SK-N-SH treated with all-trans-retinoic acid at 6 μM for 48 hours (cell line): ENCODE measurements around the gene DIAPH1.

Source experiments
- ATAC-seq: fragments of 200-7000 bp; cut with Tn5 transposase; 3 replicates; pipeline ENCODE4 v1.9.1; 2020; ENCODE audit warnings: mild to moderate bottlenecking, moderate library complexity
- ARNTL ChIP-seq: fragments of 450-650 bp; formaldehyde crosslinking; IDR thresholded peaks from 2 replicates; pipeline ENCODE4 v1.5.0; 2020; ENCODE audit warnings: low read depth, mild to moderate bottlenecking, moderate library complexity, borderline replicate concordance
- BACH2 ChIP-seq: fragments of 250-450 bp; sonication (Bioruptor Pico); IDR thresholded peaks from 2 replicates; pipeline ENCODE4 v1.9.0; 2021; ENCODE audit warnings: mild to moderate bottlenecking, borderline replicate concordance
- CREB5 ChIP-seq: fragments of 250-450 bp; sonication (Bioruptor Pico); IDR thresholded peaks from 2 replicates; pipeline ENCODE4 v1.5.1; 2020; ENCODE audit warnings: low read depth, mild to moderate bottlenecking, moderate library complexity
- CSDC2 ChIP-seq: fragments of 250-450 bp; sonication (Bioruptor Pico); IDR thresholded peaks from 2 replicates; pipeline ENCODE4 v1.5.0; 2020; ENCODE audit warnings: mild to moderate bottlenecking, moderate library complexity
- ESRRG ChIP-seq: fragments of 250-450 bp; sonication (Bioruptor Pico); IDR thresholded peaks from 2 replicates; pipeline ENCODE4 v1.6.1; 2021; ENCODE audit warnings: mild to moderate bottlenecking
- GLIS3 ChIP-seq: fragments of 250-450 bp; sonication (Bioruptor Pico); IDR thresholded peaks from 2 replicates; pipeline ENCODE4 v1.5.0; 2020; ENCODE audit warnings: mild to moderate bottlenecking, moderate library complexity
- ISL1 ChIP-seq: fragments of 250-450 bp; sonication (Bioruptor Pico); IDR thresholded peaks from 2 replicates; pipeline ENCODE4 v2.1.2; 2022; ENCODE audit warnings: mild to moderate bottlenecking, moderate library complexity
- OSR1 ChIP-seq: fragments of 250-450 bp; sonication (Bioruptor Pico); IDR thresholded peaks from 2 replicates; pipeline ENCODE4 v1.8.0; 2022; ENCODE audit warnings: moderate library complexity, mild to moderate bottlenecking, inconsistent platforms
- PATZ1 ChIP-seq: fragments of 250-450 bp; sonication (Bioruptor Pico); IDR thresholded peaks from 2 replicates; pipeline ENCODE4 v1.8.0; 2020; ENCODE audit warnings: mild to moderate bottlenecking, moderate library complexity, borderline replicate concordance
- PPARA ChIP-seq: fragments of 250-450 bp; sonication (Bioruptor Pico); IDR thresholded peaks from 2 replicates; pipeline ENCODE4 v1.5.0; 2020; ENCODE audit warnings: mild to moderate bottlenecking, borderline replicate concordance
- RARB ChIP-seq: fragments of 250-450 bp; sonication (Bioruptor Pico); IDR thresholded peaks from 2 replicates; pipeline ENCODE4 v1.8.0; 2021; ENCODE audit warnings: mild to moderate bottlenecking, moderate library complexity
- TOX ChIP-seq: fragments of 250-450 bp; sonication (Bioruptor Pico); IDR thresholded peaks from 2 replicates; pipeline ENCODE4 v1.8.0; 2021; ENCODE audit warnings: mild to moderate bottlenecking, moderate library complexity, borderline replicate concordance
- ZFP30 ChIP-seq: fragments of 450-650 bp; formaldehyde crosslinking; IDR thresholded peaks from 2 replicates; pipeline ENCODE4 v1.5.0; 2022; ENCODE audit warnings: mild to moderate bottlenecking, moderate library complexity
- ZNF565 ChIP-seq: fragments of 450-650 bp; formaldehyde crosslinking; conservative IDR thresholded peaks from 2 replicates; pipeline ENCODE4 v1.5.0; 2020; ENCODE audit warnings: low read depth, mild to moderate bottlenecking, moderate library complexity
- ZNF70 ChIP-seq: fragments of 450-650 bp; formaldehyde crosslinking; IDR thresholded peaks from 2 replicates; pipeline ENCODE4 v1.5.0; 2020; ENCODE audit warnings: mild to moderate bottlenecking, moderate library complexity
- ZNF8 ChIP-seq: fragments of 450-650 bp; formaldehyde crosslinking; IDR thresholded peaks from 2 replicates; pipeline ENCODE4 v1.5.0; 2020; ENCODE audit warnings: mild to moderate bottlenecking, moderate library complexity
- TF ChIP-seq, protein P1 (sequence below): fragments of 250-450 bp; sonication (Bioruptor Pico); IDR thresholded peaks from 2 replicates; pipeline ENCODE4 v1.5.0; 2020; ENCODE audit warnings: mild to moderate bottlenecking, moderate library complexity
- TF ChIP-seq, protein P2 (sequence below): fragments of 250-450 bp; sonication (Bioruptor Pico); IDR thresholded peaks from 2 replicates; pipeline ENCODE4 v1.8.0; 2021; ENCODE audit warnings: low read depth, mild to moderate bottlenecking, moderate library complexity, borderline replicate concordance

The DIAPH1 gene

GRCh38 chr5:141640698-141641097 is 21.9 kb upstream of the DIAPH1 start:
- no peak for ATAC-seq
- TF ChIP-seq CREB5 (CRISPR knock-in tag) (no peak), GLIS3 (CRISPR knock-in tag) (no peak), RARB (CRISPR knock-in tag) (no peak), PATZ1 (CRISPR knock-in tag) (no peak), BACH2 (CRISPR knock-in tag) (no peak)

GRCh38 chr5:141640051-141640415 is 21.2 kb upstream of the DIAPH1 start:
- no peak for ATAC-seq
- TF ChIP-seq PPARA (CRISPR knock-in tag) = no peak
- no peak for TF ChIP-seq RARB (CRISPR knock-in tag)
- TF ChIP-seq ZFP30 (CRISPR knock-in tag) = no peak
- TF ChIP-seq ISL1 = no peak
- TF ChIP-seq ZNF8 = no peak
- TF ChIP-seq GLIS3 (CRISPR knock-in tag) = no peak
- no peak for TF ChIP-seq TOX (CRISPR knock-in tag)
- TF ChIP-seq ZNF565 = no peak
- TF ChIP-seq, protein P1, sequence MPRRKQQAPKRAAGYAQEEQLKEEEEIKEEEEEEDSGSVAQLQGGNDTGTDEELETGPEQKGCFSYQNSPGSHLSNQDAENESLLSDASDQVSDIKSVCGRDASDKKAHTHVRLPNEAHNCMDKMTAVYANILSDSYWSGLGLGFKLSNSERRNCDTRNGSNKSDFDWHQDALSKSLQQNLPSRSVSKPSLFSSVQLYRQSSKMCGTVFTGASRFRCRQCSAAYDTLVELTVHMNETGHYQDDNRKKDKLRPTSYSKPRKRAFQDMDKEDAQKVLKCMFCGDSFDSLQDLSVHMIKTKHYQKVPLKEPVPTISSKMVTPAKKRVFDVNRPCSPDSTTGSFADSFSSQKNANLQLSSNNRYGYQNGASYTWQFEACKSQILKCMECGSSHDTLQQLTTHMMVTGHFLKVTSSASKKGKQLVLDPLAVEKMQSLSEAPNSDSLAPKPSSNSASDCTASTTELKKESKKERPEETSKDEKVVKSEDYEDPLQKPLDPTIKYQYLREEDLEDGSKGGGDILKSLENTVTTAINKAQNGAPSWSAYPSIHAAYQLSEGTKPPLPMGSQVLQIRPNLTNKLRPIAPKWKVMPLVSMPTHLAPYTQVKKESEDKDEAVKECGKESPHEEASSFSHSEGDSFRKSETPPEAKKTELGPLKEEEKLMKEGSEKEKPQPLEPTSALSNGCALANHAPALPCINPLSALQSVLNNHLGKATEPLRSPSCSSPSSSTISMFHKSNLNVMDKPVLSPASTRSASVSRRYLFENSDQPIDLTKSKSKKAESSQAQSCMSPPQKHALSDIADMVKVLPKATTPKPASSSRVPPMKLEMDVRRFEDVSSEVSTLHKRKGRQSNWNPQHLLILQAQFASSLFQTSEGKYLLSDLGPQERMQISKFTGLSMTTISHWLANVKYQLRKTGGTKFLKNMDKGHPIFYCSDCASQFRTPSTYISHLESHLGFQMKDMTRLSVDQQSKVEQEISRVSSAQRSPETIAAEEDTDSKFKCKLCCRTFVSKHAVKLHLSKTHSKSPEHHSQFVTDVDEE (CRISPR knock-in tag) = no peak
- TF ChIP-seq PATZ1 (CRISPR knock-in tag) = no peak
- TF ChIP-seq OSR1 (CRISPR knock-in tag) = no peak
- TF ChIP-seq CSDC2 (CRISPR knock-in tag) = no peak

DNA sequence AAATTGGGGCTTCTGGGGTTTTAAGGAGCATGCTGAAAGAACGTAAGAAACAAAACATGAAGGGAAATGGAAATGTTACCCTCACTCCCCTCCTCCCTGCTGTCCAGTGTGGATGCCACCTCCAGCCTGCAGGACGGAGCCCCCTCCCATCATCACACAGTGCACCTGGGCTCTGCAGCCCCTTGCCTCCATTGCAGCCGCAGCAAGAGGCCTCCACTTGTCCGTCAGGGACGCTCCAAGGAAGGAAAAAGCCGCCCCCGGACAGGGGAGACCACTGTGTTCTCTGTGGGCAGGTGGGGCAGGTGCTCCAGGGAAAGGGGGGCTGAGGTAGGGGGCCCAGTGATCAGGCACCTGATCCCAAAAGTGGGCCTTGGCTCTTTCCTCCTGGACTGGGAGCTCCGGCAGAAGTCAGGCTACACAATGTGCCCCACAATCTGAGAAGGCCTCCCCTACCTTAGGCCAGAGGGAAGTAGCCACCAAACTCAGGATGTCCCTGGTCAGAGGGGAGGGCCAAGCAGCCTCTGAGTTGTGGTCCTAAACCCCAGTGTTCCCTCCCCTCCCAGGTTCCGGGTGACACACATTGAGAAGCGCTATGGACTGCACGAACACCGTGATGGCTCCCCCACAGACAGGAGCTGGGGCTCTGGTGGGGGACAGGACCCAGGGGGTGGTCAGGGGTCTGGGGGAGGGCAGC is 20.7 kb upstream of the DIAPH1 start:
- no peak for ATAC-seq
- TF ChIP-seq, protein P2, sequence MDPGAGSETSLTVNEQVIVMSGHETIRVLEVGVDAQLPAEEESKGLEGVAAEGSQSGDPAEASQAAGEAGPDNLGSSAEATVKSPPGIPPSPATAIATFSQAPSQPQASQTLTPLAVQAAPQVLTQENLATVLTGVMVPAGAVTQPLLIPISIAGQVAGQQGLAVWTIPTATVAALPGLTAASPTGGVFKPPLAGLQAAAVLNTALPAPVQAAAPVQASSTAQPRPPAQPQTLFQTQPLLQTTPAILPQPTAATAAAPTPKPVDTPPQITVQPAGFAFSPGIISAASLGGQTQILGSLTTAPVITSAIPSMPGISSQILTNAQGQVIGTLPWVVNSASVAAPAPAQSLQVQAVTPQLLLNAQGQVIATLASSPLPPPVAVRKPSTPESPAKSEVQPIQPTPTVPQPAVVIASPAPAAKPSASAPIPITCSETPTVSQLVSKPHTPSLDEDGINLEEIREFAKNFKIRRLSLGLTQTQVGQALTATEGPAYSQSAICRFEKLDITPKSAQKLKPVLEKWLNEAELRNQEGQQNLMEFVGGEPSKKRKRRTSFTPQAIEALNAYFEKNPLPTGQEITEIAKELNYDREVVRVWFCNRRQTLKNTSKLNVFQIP (CRISPR knock-in tag) = no peak
- no peak for TF ChIP-seq ESRRG (CRISPR knock-in tag)
- TF ChIP-seq PATZ1 (CRISPR knock-in tag) = no peak
- no peak for TF ChIP-seq ISL1
- TF ChIP-seq ARNTL (CRISPR knock-in tag) = no peak
- TF ChIP-seq, protein P1 (CRISPR knock-in tag) = no peak
- no peak for TF ChIP-seq ZNF565
- TF ChIP-seq ZNF70 (CRISPR knock-in tag) = no peak
- no peak for TF ChIP-seq ZFP30 (CRISPR knock-in tag)
